Measurements from ENCODE around the gene MAP1S.

Gene MAP1S

DNA sequence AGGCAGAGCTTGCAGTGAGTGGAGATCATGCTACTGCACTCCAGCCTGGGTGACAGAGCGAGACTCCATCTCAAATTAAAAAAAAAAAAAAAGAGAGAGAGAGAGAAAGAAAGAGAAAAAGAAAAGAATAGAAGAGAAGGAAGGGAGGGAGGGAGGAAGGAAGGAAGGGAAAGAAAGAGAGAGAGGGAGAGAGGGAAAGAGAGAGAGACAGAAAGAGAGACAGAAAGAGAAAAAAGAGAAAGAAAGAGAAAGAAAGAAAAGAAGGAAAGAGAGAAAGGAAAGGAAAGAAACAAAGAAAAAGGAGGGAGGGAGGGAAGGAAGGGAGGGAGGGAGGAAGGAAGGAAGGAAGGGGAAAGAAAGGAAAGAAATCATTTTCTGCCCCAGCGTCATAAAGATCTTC is 24.1 kb upstream of the MAP1S start:
- no peak for DNase-seq

DNA sequence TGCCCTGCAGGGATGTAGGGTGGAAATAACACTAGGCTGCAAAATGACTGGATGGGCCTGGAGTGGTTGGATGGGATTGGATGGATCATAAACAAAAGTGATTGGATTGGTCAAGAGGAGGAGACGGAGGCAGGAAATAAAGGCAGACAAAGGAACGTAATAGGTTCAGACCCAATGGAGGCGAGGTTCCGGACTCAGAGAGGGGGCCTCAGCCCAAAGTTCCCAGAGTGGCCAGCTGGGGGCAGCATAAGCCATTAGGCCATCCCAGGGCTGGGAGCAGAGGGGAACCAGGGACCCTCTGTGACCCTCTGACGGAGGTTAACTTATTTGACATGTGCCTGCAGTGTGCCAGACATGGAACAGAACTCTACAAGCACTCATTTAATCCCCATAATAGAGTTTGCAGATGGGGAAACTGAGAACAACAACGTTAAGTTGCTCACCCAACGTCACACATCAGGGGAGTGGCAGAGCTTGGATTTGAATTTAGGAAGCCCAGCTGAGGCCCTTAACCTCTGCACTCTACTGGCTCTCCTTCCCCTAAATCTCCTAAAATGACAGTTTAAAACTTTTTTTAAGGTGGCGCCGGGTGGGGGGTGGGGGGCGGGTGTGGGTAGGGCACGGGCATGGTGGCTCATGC is 15.3 kb upstream of the MAP1S start:
- DNase-seq, result peak; percentile 13

DNA sequence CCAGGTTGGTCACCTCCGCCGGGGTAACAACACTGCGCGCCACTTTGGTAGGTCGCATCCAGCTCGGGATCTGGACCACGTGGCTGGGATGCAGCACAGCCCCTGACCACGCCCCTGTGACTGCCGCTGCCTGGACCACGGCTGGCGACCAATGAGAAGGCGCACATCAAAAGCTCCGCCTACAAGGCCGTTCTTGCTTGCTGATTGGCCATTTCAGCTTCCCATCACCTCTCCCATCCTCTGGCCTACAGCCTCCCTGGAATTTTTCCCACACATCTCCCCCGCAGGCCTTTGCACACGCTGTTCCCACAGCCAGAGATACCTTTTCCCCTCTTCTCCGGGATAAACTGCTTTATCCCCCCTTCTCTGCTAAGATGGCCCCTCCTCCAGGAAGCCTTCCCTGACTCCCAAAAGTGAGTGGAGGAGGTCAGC is 12.5 kb upstream of the MAP1S start:
- DNase-seq, result no peak

DNA sequence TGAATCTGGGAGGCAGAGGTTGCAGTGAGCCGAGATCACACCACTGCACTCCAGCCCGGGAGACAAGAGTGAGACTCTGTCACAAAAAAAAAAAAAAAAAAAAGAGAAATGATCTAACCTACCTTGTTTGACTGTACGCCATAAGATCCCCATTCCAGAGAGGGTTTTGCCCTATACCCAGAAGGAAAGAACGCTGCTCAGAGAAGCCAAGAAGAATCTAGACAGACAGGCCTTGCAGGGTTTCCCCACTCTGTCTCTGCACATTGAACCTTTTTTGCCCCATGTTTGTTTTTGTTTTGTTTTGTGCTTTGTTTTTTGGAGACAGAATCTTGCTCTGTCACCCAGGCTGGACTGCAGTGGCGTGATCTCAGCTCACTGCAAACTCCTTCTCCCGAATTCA is 7.4 kb upstream of the MAP1S start:
- no peak for DNase-seq

DNA sequence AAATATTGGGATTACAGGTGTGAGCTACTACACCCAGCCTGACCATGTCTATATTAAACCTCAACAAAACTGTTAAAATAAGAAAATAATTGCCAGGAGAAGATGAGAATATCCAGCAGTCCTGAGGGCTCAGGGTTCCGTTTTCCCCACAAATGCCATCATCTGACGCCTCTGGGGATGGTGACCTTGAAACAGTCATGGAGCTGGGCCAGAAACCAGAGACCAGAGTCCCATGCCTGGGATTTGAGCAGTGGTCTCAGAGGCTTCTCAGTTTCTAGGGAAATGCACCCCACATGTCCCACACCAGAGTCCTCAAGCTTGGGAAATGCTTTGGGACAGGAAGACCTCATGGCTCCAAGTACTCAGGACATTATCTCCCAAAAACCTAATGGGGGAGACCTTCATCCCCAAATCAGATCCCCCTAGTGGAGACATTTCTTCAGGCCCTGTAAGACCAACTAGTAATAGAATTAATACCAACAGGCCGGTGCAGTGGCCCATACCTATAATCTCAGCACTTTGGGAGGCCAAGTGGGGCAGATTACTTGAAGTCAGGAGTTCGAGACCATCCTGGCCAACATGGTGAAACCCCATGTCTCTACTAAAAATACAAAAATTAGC is 2.9 kb upstream of the MAP1S start:
- DNase-seq, result no peak

DNA sequence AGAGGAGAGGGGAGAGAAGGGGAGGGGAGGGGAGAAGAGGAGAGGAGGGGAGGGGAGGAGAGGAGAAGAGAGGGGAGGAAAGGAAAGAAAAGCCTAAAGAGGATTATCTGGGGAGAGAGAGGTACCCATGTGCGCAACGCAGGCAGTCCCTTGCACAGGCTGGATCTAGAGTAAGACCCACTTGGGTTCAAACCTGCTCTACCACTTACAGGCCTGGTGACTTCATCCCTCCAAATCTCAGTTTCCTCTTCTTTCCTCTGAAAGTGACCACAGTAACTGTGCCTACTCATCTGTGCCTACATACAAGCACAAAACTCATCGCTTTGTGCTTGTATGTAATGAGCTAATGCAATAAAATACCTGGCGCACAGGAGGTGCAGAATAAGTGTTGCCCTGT is 732 bp upstream of the MAP1S start:
- DNase-seq, result no peak

DNA sequence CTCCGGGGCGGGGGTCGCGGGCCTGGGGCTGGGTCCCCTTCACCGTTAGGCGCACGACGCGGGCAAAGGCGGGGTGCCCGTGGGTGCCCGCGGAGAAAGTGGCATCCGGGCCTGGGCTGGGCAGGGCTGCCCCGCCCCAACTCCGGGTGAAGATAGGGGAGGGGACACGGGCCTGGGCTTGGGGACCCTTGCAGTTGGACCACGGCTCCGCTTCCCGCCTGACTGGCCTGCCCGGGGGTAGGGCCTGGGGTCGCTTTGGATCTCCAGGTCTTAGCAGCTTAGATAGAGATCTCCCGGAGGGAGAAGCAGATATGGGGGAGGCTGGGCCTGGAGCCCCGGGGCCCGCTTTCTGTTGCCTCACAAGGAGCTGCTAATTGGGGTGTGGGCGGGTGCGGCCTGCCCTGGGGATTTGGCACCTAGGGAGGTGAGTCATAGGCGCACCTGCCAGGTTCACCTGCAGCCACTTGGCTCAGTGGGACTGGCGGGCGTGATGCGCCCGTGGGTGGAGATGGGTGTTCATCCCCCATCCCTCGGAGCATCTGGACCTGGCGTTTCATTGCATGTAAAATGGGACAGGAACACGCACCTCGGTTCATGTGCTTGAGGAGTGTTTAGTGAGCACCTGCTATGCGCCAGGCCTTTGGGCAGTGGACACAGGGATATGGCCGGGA is 585 bp downstream of the MAP1S start:
- DNase-seq, result no peak

DNA sequence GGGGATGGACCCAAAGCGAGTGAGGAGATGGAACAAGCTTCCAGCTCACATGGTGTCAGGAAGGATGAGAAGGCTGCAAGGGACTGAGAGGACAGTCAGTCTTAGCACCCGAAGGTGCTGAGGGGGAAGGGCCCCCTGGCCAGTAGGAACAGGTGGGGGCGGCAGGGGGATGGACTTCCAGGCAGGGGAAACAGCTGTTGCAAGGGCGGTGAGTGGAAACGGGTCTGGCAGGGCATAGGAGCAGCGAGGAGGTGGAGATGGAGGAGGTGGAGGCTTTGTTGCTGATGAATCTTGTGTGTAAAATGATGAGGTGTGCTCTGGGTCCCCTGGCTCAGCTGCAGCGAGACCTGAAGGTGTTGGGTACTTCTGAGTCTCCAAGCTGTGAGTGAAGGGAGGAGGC is 1.2 kb downstream of the MAP1S start:
- DNase-seq, result no peak

DNA sequence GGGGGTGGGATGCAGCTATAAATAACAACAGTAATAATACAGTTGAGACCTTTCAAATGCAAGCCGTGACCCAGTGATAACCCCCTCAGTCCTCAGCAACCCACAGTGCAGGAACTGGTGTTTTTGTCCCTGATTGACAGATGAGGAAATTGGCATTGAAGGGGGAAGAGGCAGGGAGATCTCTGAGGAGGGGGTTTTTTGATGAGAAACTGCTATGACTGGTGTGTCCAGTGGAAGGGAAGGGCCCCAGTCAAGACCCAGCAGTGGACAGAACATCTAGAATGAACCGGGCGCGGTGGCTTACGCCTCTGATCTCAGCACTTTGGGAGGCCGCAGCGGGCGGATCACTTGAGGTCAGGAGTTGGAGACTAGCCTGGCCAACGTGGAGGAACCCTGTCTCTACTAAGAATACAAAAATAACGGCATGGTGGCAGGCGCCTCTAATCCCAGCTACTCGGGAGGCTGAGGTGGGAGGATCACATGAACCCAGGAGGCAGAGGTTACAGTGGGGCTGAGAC is 1.9 kb downstream of the MAP1S start:
- no peak for DNase-seq

DNA sequence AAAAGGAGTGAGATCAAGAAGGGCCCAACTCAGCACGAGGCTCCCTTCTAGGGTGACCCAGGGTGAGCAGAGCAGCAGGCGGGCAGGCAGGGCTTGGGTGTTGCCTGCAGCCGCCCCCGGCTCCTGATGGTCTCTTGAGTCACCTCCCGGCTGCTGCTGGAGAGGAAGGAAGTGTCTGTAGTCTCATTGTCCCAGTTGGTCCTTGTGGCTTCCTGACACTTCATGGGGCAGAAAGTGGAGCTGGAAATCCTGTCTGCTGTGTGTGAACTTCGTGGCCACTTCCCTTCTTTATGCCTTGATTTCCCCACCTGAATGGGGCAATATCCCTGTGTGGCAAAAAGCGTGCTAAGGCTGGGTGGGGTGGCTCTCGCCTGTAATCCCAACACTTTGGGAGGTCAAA is 2.5 kb downstream of the MAP1S start:
- no peak for DNase-seq

DNA sequence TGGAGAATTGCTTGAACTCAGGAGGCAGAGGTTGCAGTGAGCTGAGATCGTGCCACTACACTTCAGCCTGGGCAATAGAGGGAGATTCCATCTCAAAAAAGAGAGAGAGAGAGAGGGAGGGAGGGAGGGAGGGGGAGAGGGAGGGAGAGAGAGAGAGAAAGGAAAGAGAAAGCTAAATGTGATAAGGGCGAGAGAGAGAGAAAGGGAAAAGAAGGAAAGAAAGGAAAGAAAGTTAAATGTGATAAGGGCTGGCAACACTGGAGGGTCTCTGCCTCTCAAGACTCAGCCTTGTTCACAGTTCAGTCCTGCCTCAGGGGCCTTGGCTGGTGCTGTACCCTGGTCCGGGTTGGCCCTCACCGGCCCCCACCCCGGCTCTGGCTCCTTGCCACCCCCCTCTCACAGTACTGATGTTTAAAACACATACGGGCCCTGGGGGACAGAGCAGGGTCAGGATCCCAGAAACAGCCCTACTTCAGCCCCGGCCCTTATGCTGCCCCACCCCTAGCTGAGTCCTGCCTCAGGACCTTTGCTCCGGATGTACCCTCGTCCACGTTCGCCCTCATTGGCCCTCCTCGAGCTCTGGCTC is 3.5 kb downstream of the MAP1S start:
- no peak for DNase-seq

DNA sequence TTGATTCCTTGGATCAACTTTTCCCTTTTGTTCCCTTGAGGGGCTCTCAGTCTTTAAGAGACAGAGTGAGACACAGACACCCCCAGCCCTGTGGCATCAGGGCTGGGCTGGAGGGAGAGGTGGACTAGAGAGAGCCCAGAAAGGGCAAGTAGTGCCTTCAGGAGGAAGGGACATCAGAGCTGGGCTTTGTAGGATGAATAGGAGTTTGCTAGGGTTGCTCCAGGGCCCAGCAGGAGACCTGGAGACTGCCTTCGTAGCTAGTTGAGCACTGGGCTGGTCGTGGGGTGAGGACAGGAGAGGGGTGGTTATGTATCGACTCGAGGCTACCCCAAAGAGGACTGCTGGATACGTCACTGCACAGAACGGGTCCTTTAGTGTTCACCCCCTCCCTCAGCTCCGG is 5.4 kb downstream of the MAP1S start:
- DNase-seq, result no peak

DNA sequence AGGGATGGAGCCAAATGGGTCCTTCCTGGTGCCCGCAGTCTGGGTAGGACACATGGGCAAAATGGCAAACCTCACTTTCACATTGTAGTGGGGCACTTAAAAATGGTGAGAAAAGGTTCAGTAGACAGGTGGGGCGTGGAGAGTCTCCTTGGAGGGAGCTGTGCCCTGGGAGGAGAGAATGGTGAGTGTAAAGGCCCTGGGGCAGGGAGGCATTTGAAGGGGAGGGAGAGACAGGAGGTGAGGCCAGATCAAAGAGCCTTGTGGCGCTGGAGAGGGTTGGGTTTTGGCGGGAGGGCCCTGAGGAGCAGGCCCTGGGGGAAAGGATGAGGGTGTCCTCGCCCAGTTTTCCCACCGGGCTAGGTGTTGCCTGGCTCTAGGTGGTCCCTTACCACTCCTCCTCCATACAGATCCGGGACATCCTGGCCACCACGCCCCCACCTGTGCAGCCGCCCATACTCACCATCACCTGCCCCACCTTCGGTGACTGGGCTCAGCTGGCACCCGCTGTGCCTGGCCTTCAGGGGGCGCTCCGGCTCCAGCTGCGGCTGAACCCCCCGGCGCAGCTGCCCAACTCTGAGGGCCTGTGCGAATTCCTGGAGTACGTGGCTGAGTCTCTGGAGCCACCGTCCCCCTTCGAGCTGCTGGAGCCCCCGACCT is 6.3 kb downstream of the MAP1S start:
- DNase-seq, result no peak

DNA sequence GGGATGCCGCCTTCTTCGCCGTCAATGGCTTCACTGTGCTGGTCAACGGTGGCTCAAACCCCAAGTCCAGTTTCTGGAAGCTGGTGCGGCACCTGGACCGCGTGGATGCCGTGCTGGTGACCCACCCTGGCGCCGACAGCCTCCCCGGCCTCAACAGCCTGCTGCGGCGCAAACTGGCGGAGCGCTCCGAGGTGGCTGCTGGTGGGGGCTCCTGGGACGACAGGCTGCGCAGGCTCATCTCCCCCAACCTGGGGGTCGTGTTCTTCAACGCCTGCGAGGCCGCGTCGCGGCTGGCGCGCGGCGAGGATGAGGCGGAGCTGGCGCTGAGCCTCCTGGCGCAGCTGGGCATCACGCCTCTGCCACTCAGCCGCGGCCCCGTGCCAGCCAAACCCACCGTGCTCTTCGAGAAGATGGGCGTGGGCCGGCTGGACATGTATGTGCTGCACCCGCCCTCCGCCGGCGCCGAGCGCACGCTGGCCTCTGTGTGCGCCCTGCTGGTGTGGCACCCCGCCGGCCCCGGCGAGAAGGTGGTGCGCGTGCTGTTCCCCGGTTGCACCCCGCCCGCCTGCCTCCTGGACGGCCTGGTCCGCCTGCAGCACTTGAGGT is 7.0 kb downstream of the MAP1S start:
- DNase-seq, result no peak

DNA sequence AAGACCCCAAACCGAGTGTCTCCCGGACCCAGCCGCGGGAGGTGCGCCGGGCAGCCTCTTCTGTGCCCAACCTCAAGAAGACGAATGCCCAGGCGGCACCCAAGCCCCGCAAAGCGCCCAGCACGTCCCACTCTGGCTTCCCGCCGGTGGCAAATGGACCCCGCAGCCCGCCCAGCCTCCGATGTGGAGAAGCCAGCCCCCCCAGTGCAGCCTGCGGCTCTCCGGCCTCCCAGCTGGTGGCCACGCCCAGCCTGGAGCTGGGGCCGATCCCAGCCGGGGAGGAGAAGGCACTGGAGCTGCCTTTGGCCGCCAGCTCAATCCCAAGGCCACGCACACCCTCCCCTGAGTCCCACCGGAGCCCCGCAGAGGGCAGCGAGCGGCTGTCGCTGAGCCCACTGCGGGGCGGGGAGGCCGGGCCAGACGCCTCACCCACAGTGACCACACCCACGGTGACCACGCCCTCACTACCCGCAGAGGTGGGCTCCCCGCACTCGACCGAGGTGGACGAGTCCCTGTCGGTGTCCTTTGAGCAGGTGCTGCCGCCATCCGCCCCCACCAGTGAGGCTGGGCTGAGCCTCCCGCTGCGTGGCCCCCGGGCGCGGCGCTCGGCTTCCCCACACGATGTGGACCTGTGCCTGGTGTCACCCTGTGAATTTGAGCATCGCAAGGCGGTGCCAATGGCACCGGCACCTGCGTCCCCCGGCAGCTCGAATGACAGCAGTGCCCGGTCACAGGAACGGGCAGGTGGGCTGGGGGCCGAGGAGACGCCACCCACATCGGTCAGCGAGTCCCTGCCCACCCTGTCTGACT is 7.9 kb downstream of the MAP1S start:
- no peak for DNase-seq

DNA sequence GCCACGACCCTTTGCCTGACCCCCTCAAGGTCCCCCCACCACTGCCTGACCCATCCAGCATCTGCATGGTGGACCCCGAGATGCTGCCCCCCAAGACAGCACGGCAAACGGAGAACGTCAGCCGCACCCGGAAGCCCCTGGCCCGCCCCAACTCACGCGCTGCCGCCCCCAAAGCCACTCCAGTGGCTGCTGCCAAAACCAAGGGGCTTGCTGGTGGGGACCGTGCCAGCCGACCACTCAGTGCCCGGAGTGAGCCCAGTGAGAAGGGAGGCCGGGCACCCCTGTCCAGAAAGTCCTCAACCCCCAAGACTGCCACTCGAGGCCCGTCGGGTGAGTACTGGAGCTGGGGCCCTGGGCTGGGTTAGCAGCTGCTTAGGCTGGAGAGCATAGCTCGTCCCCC is 8.6 kb downstream of the MAP1S start:
- no peak for DNase-seq

DNA sequence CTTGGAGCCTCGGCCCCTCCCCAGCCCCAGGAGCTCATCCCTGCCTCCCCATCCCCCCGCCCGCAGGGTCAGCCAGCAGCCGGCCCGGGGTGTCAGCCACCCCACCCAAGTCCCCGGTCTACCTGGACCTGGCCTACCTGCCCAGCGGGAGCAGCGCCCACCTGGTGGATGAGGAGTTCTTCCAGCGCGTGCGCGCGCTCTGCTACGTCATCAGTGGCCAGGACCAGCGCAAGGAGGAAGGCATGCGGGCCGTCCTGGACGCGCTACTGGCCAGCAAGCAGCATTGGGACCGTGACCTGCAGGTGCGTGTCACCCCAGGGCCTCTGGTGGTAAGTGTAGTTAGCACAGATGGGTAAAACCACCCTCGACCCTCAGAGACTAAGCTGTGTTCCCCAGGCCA is 13.8 kb downstream of the MAP1S start:
- no peak for DNase-seq

DNA sequence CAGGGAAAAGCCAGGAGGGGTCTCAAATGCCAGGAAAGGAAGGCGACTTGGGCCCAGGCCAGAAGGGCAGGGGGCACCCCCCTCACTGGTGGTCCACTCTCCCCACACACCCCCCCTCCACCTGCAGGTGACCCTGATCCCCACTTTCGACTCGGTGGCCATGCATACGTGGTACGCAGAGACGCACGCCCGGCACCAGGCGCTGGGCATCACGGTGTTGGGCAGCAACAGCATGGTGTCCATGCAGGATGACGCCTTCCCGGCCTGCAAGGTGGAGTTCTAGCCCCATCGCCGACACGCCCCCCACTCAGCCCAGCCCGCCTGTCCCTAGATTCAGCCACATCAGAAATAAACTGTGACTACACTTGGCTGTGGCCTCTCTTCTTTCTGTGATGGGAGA is 14.9 kb downstream of the MAP1S start:
- DNase-seq, result no peak

DNA sequence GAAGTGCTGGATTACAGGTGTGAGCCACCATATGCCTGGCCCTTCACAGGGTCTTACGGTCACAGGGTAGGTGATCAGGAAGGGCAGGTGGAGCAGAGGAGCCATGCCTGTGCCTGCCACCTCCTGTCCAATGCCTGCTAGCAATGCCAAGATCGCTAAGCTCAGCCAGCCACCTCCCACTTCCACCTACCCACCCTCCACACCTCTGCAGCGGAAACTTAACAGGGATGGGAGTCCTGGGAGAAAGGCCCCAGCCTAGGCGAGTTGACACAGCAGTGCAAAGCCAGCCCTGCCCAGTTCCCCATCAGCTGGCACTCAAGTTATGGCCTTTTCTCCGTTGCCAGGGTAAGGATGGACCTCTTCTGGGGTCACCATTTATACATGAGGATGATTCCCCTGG is 16.1 kb downstream of the MAP1S start:
- DNase-seq, result no peak

DNA sequence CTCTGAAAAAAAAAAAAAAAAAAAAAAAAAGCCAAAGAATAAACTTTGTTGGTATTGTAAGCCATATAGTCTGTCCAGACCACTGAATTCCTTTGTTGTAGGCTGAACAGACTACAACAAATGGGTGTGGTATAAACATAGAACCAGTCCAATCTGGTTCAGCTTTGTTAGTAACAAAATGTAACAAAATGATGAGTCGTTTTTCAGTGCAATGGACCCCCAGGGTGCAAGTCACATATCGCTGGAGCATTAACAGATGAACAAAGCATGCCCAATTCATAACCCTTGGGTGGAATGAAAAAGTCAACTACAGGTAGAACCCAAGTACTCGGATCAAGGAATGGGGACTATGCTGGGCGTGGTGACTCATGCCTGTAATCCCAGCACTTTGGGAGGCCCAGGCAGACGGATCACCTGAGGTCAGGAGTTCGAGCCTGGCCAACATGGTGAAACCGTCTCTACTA is 18.4 kb downstream of the MAP1S start:
- DNase-seq, result no peak

DNA sequence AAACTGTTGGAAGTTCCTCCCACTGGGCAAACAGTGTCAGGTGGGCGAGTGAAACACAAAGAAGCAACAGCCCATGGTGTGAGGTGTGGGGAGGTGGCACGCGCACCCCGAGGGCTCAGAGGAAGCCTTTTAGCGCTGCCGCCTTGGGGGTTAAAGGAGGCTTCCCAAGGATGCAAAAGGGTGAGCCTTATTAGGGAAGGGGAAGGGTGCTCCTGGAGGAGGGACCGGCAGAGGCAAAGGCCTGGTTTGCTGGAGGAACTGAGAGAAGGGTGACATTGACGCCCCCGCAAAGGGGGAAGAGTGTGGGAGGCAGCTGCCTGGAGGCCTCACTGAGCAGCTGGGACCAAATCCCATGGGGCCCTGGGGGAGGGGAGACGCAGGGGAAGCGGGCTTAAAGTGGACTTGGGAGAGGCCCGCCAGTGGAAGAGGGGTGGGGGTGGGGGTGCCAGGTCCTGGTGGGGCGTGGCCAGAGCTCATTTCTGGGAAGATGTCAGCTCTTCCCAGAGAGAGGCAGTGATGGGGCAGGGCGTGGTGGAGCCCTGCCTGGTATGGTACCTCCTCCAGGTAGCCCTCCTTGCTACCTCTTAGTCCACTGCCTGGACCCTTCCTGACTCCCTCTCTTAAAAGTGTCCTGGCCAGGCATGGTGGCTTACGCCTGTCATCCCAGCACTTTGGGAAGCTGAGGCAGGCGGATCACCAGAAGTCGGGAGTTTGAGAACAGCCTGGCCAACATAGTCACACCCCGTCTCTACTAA is 20.0 kb downstream of the MAP1S start:
- DNase-seq, result peak; percentile 67

All from NCI-H1694 (cell line).